CD14-positive monocyte (primary cell): ENCODE results near the gene KPRP. TPM values are rescaled to one million over a fixed set of nuclear protein-coding genes. Genes with fewer than 3 reads are reported as not detected.

Source experiments
- DNase-seq, 3 donors: peaks; one replicate each; pipeline ENCODE4 v3.0.0-alpha.2; 2011 to 2022
- H2AFZ ChIP-seq: 2 replicates; pipeline ENCODE4 v1.6.0; 2012; ENCODE audit warnings: mild to moderate bottlenecking, low read depth, low read length, inconsistent platforms; ENCODE audit not compliant: insufficient read depth, poor library complexity, severe bottlenecking
- H3K27ac ChIP-seq, 2 donors: 1 replicate in 1 of 2; 2 replicates in 1 of 2; pipeline ENCODE4 v1.5.1; 2012 to 2013; ENCODE audit warnings: low read length in 2 of 2, control low read depth in 1 of 2, inconsistent platforms in 1 of 2, low read depth in 1 of 2, mild to moderate bottlenecking in 1 of 2
- H3K27me3 ChIP-seq, 2 donors: one replicate each; pipeline versions ENCODE4 v1.6.0 to v1.6.1; 2011 to 2013; ENCODE audit warnings: low read length in 2 of 2; ENCODE audit not compliant: control insufficient read depth in 2 of 2, insufficient read depth in 2 of 2
- H3K36me3 ChIP-seq, 2 donors: replicated peaks in 1 of 2; 1 replicate in 1 of 2; 2 replicates in 1 of 2; pipeline versions ENCODE4 v1.5.1 to v1.6.1; 2012 to 2013; ENCODE audit warnings: low read length in 2 of 2, control low read depth in 1 of 2, inconsistent platforms in 1 of 2, mild to moderate bottlenecking in 1 of 2; ENCODE audit not compliant: insufficient read depth in 2 of 2, control insufficient read depth in 1 of 2
- H3K4me1 ChIP-seq, 2 donors: 1 replicate in 1 of 2; 2 replicates in 1 of 2; pipeline versions ENCODE4 v1.5.1 to v1.6.1; 2012 to 2013; ENCODE audit warnings: low read length in 2 of 2, control low read depth in 1 of 2, inconsistent platforms in 1 of 2, mild to moderate bottlenecking in 1 of 2, moderate library complexity in 1 of 2; ENCODE audit not compliant: insufficient read depth in 2 of 2, control insufficient read depth in 1 of 2
- H3K4me2 ChIP-seq: replicated peaks from 2 replicates; pipeline ENCODE3; 2012; ENCODE audit warnings: low read length, moderate library complexity, mild to moderate bottlenecking; ENCODE audit not compliant: poor library complexity, severe bottlenecking; ENCODE audit errors: extremely low read depth
- H3K4me3 ChIP-seq, 3 experiments: fragments of 200-600 bp in 1 of 3; sonication (generic) in 1 of 3; replicated peaks in 1 of 3; 1 replicate in 2 of 3; 2 replicates in 1 of 3; pipeline ENCODE4 v1.5.1; 2011 to 2013; ENCODE audit warnings: low read length in 3 of 3, mild to moderate bottlenecking in 3 of 3, control low read depth in 2 of 3, low read depth in 2 of 3, inconsistent platforms in 1 of 3, moderate library complexity in 1 of 3
- H3K79me2 ChIP-seq: 2 replicates; pipeline ENCODE4 v1.6.0; 2012; ENCODE audit warnings: mild to moderate bottlenecking, control low read depth, inconsistent platforms, low read length, moderate library complexity; ENCODE audit not compliant: insufficient read depth
- H3K9ac ChIP-seq: 2 replicates; pipeline ENCODE4 v1.6.0; 2017; ENCODE audit warnings: low read length, mild to moderate bottlenecking; ENCODE audit not compliant: insufficient read depth, poor library complexity, severe bottlenecking
- H3K9me3 ChIP-seq, 2 donors: replicated peaks in 1 of 2; 1 replicate in 1 of 2; 2 replicates in 1 of 2; pipeline versions ENCODE4 v1.5.1 to v1.6.1; 2012 to 2013; ENCODE audit warnings: low read length in 2 of 2, control low read depth in 1 of 2; ENCODE audit not compliant: control insufficient read depth in 1 of 2, insufficient read depth in 1 of 2
- H4K20me1 ChIP-seq: 2 replicates; pipeline ENCODE4 v1.6.0; 2012; ENCODE audit warnings: mild to moderate bottlenecking, low read length, control low read depth, moderate library complexity; ENCODE audit not compliant: insufficient read depth
- H3K27ac Mint-ChIP-seq, 7 donors: one replicate each; pipeline ENCODE4 v1.8.0; 2020; ENCODE audit warnings: mild to moderate bottlenecking in 7 of 7, mixed read lengths in 7 of 7, moderate library complexity in 6 of 7, inconsistent platforms in 2 of 7
- H3K27me3 Mint-ChIP-seq, 3 donors: one replicate each; pipeline ENCODE4 v1.8.0; 2021 to 2022; ENCODE audit warnings: low read depth in 3 of 3, mild to moderate bottlenecking in 3 of 3, mixed read lengths in 3 of 3, moderate library complexity in 3 of 3, inconsistent platforms in 1 of 3
- H3K36me3 Mint-ChIP-seq, 2 donors: one replicate each; pipeline ENCODE4 v1.8.0; 2020; ENCODE audit warnings: mixed read lengths in 2 of 2, inconsistent platforms in 1 of 2, mild to moderate bottlenecking in 1 of 2
- H3K4me1 Mint-ChIP-seq: one replicate; pipeline ENCODE4 v1.8.0; 2020; ENCODE audit warnings: mild to moderate bottlenecking, mixed read lengths
- H3K4me3 Mint-ChIP-seq, 2 donors: one replicate each; pipeline ENCODE4 v1.8.0; 2020; ENCODE audit warnings: mild to moderate bottlenecking in 2 of 2, mixed read lengths in 2 of 2, moderate library complexity in 1 of 2
- H3K9me3 Mint-ChIP-seq, 7 donors: one replicate each; pipeline ENCODE4 v1.8.0; 2020 to 2022; ENCODE audit warnings: mixed read lengths in 7 of 7, mild to moderate bottlenecking in 6 of 7, moderate library complexity in 6 of 7, inconsistent platforms in 2 of 7
- CTCF ChIP-seq: fragments of 200-600 bp; IDR thresholded peaks from one replicate; pipeline ENCODE4 v1.8.0; 2022; ENCODE audit warnings: antibody characterized with exemption, mild to moderate bottlenecking
- WGBS: methylation state at CpG from one replicate; pipeline ENCODE4 v1.1.5; 2013; ENCODE audit warnings: missing lambda C conversion rate; ENCODE audit not compliant: insufficient coverage; 5-methylcytosine and 5-hydroxymethylcytosine counted together
- intact Hi-C, 2 donors: fragments of 100-400 bp; cut with micrococcal nuclease; formaldehyde crosslinking; loops; one replicate each; pipeline versions ENCODE4 v1.15.0 to v1.15.1; 2023
- polyA plus RNA-seq, 3 donors: library from polyadenylated mRNA; depleted of rRNA in 1 of 3; unstranded in 2 of 3; stranded (reverse) in 1 of 3; fragments of 300-500 nt in 2 of 3; fragments of >200 nt in 1 of 3; fragmentation: Illumina TruSeq in 2 of 3; gene quantifications; 1 replicate in 2 of 3; 2 replicates in 1 of 3; pipeline ENCODE4 v1.2.3, GENCODE V29; 2012 to 2021

KPRP gene
- polyA plus RNA-seq, 3 donors, result not detected

- intact Hi-C loops, result no loop called here
- Histone ChIP-seq H3K36me3 (no peaks in the 10 kb centered on the region), H3K4me1 (no peaks in the 10 kb centered on the region), H3K4me3 (no peak overlapping the region), H3K27me3 (no peaks in the 10 kb centered on the region), H3K27ac (no peak overlapping the region), H2AFZ (no peak overlapping the region), H3K9me3 (no peaks in the 10 kb centered on the region), H3K4me2 (no peak overlapping the region), H4K20me1 (no peaks in the 10 kb centered on the region), H3K9ac (no peak overlapping the region), H3K79me2 (no peaks in the 10 kb centered on the region)
- Mint-ChIP-seq H3K36me3 (no peaks in the 10 kb centered on the region), H3K9me3 (peaks cover 0 to 3% (median 0%) of the 10 kb centered on the region in 7 donors), H3K27ac (no peak overlapping the region), H3K4me3 (no peak overlapping the region), H3K27me3 (peaks cover 2 to 14% (median 9%) of the 10 kb centered on the region in 3 donors), H3K4me1 (no peaks in the 10 kb centered on the region)
- no peak for TF ChIP-seq CTCF
- 67% methylated on average over 1 of the region's 1 CpG for WGBS
- no peak for DNase-seq
Measured at GRCh38 chr1:152801333-152801732, 43.5 kb downstream of the KPRP start.

GRCh38 chr1:152806576-152806975 is 48.8 kb downstream of the KPRP start, which contains the start of gene LCE1C:
LCE1C (minus strand) TSS chr1:152806651; CDS start chr1:152805478, 1,173 bp downstream.
- Mint-ChIP-seq H3K27ac (no peak within 1 kb of the TSS), H3K4me1 (no peaks in the 10 kb centered on the region), H3K9me3 (peaks cover 0 to 2% (median 0%) of the 10 kb centered on the region in 7 donors), H3K4me3 (no peak within 1 kb of the TSS), H3K36me3 (no peaks in the 10 kb centered on the region), H3K27me3 (peaks cover 0 to 9% (median 5%) of the 10 kb centered on the region in 3 donors)
- Histone ChIP-seq H3K9ac (no peak within 1 kb of the TSS), H3K27ac (no peak within 1 kb of the TSS), H3K4me3 (no peak within 1 kb of the TSS), H3K27me3 (peaks cover 2 to 3% of the 10 kb centered on the region in 2 donors), H3K79me2 (no peaks in the 10 kb centered on the region), H3K4me2 (no peak within 1 kb of the TSS), H3K4me1 (no peaks in the 10 kb centered on the region), H2AFZ (no peak within 1 kb of the TSS), H3K9me3 (no peaks in the 10 kb centered on the region), H3K36me3 (no peaks in the 10 kb centered on the region), H4K20me1 (no peaks in the 10 kb centered on the region)
- intact Hi-C loops, result no loop called here
- DNase-seq, result no peak
- no peak for TF ChIP-seq CTCF
- no CpG with 5 or more reads among the region's 3 CpGs for WGBS
